Ishikawa (cell line): ENCODE data around the gene PEAK3.

ENCODE experiments used
- CEBPB ChIP-seq: IDR thresholded peaks from 2 replicates; pipeline ENCODE4 v1.6.1; 2012
- CREB1 ChIP-seq: IDR thresholded peaks from 2 replicates; pipeline ENCODE4 v1.6.1; 2012; ENCODE audit warnings: low read depth
- EGR1 ChIP-seq: IDR thresholded peaks from 2 replicates; pipeline ENCODE4 v1.6.1; 2012
- EP300 ChIP-seq: IDR thresholded peaks from 2 replicates; pipeline ENCODE4 v1.6.1; 2012; ENCODE audit warnings: borderline replicate concordance
- FOXM1 ChIP-seq: IDR thresholded peaks from 2 replicates; pipeline ENCODE4 v1.6.1; 2012; ENCODE audit warnings: low read depth, borderline replicate concordance
- NFIC ChIP-seq: IDR thresholded peaks from 2 replicates; pipeline ENCODE4 v1.6.1; 2012
- RAD21 ChIP-seq: IDR thresholded peaks from 2 replicates; pipeline ENCODE4 v1.6.1; 2012; ENCODE audit warnings: low read depth
- TAF1 ChIP-seq: IDR thresholded peaks from 2 replicates; pipeline ENCODE4 v1.6.1; 2012; ENCODE audit warnings: low read depth, mild to moderate bottlenecking
- TCF12 ChIP-seq: IDR thresholded peaks from 2 replicates; pipeline ENCODE4 v1.6.1; 2012; ENCODE audit warnings: low read depth
- TEAD4 ChIP-seq: IDR thresholded peaks from 2 replicates; pipeline ENCODE4 v1.6.1; 2012
- YY1 ChIP-seq: IDR thresholded peaks from 2 replicates; pipeline ENCODE4 v1.6.1; 2012; ENCODE audit warnings: low read depth
- ZBTB7A ChIP-seq: IDR thresholded peaks from 2 replicates; pipeline ENCODE4 v1.6.1; 2012; ENCODE audit warnings: low read depth
- TF ChIP-seq, protein P1 (sequence below): IDR thresholded peaks from 2 replicates; pipeline ENCODE4 v1.6.1; 2012; ENCODE audit warnings: low read depth, mild to moderate bottlenecking
- TF ChIP-seq, protein P2 (sequence below): IDR thresholded peaks from 2 replicates; pipeline ENCODE4 v1.6.1; 2012
- TF ChIP-seq, protein P3 (sequence below): IDR thresholded peaks from 2 replicates; pipeline ENCODE4 v1.6.1; 2012

The PEAK3 gene

GRCh38 chr19:2280633-2281264, 1.2 kb downstream of the PEAK3 start:
- 0 out of 2 replicates have a peak, but pooled peaks have one; percentile 37 for TF ChIP-seq ZBTB7A
- TF ChIP-seq, protein P1, sequence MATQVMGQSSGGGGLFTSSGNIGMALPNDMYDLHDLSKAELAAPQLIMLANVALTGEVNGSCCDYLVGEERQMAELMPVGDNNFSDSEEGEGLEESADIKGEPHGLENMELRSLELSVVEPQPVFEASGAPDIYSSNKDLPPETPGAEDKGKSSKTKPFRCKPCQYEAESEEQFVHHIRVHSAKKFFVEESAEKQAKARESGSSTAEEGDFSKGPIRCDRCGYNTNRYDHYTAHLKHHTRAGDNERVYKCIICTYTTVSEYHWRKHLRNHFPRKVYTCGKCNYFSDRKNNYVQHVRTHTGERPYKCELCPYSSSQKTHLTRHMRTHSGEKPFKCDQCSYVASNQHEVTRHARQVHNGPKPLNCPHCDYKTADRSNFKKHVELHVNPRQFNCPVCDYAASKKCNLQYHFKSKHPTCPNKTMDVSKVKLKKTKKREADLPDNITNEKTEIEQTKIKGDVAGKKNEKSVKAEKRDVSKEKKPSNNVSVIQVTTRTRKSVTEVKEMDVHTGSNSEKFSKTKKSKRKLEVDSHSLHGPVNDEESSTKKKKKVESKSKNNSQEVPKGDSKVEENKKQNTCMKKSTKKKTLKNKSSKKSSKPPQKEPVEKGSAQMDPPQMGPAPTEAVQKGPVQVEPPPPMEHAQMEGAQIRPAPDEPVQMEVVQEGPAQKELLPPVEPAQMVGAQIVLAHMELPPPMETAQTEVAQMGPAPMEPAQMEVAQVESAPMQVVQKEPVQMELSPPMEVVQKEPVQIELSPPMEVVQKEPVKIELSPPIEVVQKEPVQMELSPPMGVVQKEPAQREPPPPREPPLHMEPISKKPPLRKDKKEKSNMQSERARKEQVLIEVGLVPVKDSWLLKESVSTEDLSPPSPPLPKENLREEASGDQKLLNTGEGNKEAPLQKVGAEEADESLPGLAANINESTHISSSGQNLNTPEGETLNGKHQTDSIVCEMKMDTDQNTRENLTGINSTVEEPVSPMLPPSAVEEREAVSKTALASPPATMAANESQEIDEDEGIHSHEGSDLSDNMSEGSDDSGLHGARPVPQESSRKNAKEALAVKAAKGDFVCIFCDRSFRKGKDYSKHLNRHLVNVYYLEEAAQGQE, result no peak

GRCh38 chr19:2278459-2279158, 3.4 kb downstream of the PEAK3 start:
- TF ChIP-seq ZBTB7A (0 out of 2 replicates have a peak, but pooled peaks have one; percentile 34), TCF12 (no peak)

DNA sequence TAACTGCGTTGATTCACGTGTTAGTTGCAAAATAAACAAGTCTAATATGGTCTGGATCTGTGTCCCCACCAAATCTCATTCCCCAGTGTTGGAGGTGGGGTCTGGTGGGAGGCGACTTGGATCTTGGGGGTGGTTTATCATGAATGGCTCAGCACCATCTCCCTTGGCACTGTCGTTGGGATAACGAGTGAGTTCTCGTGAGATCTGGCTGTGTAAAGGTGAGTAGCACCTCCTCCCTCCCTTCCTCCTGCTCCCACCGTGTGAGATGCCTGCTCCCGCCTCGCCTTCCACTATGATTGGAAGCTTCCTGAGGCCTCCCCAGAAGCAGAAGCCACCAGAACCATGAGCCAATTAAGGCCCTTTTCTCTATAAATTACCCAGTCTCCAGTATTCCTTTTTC, 4.8 kb downstream of the PEAK3 start:
- TF ChIP-seq, protein P2, sequence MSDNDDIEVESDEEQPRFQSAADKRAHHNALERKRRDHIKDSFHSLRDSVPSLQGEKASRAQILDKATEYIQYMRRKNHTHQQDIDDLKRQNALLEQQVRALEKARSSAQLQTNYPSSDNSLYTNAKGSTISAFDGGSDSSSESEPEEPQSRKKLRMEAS, result no peak
- TF ChIP-seq CREB1 (no peak), NFIC (no peak), ZBTB7A (no peak), FOXM1 (no peak), TAF1 (no peak), TEAD4 (no peak), YY1 (no peak), TCF12 (no peak), RAD21 (no peak), EGR1 (no peak), CEBPB (no peak), EP300 (no peak)
- TF ChIP-seq, protein P1, result no peak
- TF ChIP-seq, protein P3, sequence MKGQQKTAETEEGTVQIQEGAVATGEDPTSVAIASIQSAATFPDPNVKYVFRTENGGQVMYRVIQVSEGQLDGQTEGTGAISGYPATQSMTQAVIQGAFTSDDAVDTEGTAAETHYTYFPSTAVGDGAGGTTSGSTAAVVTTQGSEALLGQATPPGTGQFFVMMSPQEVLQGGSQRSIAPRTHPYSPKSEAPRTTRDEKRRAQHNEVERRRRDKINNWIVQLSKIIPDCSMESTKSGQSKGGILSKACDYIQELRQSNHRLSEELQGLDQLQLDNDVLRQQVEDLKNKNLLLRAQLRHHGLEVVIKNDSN, result no peak

DNA sequence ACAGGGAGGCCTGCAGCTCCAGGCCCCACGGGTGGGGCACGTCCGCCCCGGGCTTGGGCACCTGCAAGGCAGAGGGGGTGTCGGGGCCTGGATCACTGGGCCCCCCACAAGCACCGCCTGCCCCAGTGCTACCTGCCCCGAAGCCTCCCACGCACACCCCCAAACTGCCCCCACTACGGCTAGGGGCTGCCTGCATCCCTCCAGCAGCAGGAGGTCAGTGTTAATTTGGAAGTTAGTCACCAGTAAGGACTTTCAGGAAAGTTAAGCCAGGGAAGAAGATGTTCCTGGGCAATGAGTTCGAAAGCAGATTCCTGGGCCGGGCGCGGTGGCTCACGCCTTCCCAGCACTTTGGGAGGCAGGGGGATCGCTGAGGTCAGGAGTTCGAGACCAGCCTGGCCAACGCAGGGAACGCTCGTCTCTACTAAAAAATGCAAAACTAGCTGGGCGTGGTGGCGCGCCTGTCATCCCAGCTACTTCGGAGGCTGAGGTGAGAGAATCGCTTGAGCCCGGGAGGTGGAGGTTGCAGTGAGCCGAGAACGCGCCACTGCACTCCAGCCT, 5.5 kb downstream of the PEAK3 start:
- TF ChIP-seq TEAD4 (no peak), EP300 (no peak), CREB1 (no peak), NFIC (no peak), CEBPB (no peak), RAD21 (no peak)
- TF ChIP-seq, protein P3, result no peak

DNA sequence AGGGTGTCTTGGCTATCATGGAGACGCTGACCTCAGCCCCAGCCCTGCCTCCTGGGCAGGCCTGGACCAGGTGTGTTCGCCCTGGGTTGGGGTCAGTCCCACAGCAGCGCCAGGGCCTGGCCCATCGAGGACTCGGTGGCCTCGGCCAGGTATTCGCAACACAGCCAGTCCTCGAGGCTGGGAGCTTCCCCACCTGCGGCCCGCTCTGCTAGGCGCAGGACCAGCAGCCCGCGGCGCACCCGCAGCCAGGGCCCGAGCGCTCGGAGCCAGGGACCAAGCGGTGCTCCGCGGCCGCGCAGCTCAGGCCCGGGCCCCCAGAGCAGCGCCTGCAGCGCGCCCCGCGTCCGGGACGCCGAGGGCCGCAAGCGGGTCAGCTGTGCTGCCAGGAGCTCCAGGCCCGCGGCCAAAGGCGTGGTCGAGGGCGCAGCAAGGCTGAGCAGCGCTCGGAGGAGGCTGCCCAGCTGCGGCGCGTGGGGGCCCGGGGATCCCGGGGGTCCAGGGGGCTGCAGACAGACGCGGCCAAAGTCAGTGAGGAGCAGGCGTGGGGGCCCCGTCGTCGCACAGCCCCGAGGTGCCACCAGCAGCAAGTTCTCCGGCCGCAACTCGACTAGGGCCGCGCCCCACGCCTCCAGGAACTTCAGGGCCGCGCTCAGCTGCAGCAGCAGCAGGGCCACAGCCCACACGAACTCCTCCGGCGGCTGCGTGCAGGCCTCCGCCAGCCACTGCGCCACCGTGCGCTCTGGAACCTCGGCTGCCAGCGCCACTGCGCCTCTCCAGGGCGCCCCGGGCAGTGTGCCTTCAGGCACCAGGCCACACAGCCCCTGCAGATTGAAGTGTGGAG, 6.2 kb downstream of the PEAK3 start:
- no peak for TF ChIP-seq CEBPB
- no peak for TF ChIP-seq YY1
- no peak for TF ChIP-seq TAF1
- TF ChIP-seq TEAD4, result no peak
- no peak for TF ChIP-seq TCF12
- no peak for TF ChIP-seq CREB1
- TF ChIP-seq EGR1, result no peak
- no peak for TF ChIP-seq ZBTB7A
- TF ChIP-seq NFIC, result no peak
- TF ChIP-seq, protein P3, result no peak
- TF ChIP-seq, protein P1, result no peak
- TF ChIP-seq, protein P2, result no peak
- no peak for TF ChIP-seq FOXM1
